IPS-NIHi11 (cell line): ENCODE data around the gene MAP4K4.

ENCODE experiments used
- DNase-seq: peaks from one replicate; pipeline ENCODE4 v3.0.0; 2012; ENCODE audit warnings: mixed read lengths, low spot score

MAP4K4 gene

GRCh38 chr2:101723371-101724124 is 26.0 kb downstream of the MAP4K4 start:
- DNase-seq: no peak

GRCh38 chr2:101724125-101724474 is 26.6 kb downstream of the MAP4K4 start:
- no peak for DNase-seq

GRCh38 chr2:101725038-101725437 is 27.5 kb downstream of the MAP4K4 start:
- DNase-seq: no peak

- DNase-seq: no peak
Measured at GRCh38 chr2:101725515-101726192, 28.1 kb downstream of the MAP4K4 start.

- DNase-seq: no peak
Measured at GRCh38 chr2:101728865-101729264, 31.4 kb downstream of the MAP4K4 start.

- no peak for DNase-seq
Measured at GRCh38 chr2:101729521-101730190, 32.1 kb downstream of the MAP4K4 start.

GRCh38 chr2:101731221-101732054 is 33.9 kb downstream of the MAP4K4 start:
- no peak for DNase-seq

GRCh38 chr2:101732199-101732598 is 34.7 kb downstream of the MAP4K4 start:
- DNase-seq: no peak

GRCh38 chr2:101732773-101733256 is 35.3 kb downstream of the MAP4K4 start:
- DNase-seq: no peak

GRCh38 chr2:101733257-101733993 is 35.9 kb downstream of the MAP4K4 start:
- no peak for DNase-seq

GRCh38 chr2:101734505-101735165 is 37.1 kb downstream of the MAP4K4 start:
- DNase-seq: no peak

GRCh38 chr2:101735166-101735533 is 37.6 kb downstream of the MAP4K4 start:
- DNase-seq: no peak

GRCh38 chr2:101736233-101736632 is 38.7 kb downstream of the MAP4K4 start:
- no peak for DNase-seq

GRCh38 chr2:101736861-101737291 is 39.4 kb downstream of the MAP4K4 start:
- DNase-seq: no peak

- DNase-seq: no peak
Measured at GRCh38 chr2:101737478-101738255, 40.2 kb downstream of the MAP4K4 start.

- DNase-seq: no peak
Measured at GRCh38 chr2:101738649-101739048, 41.1 kb downstream of the MAP4K4 start.

- no peak for DNase-seq
Measured at GRCh38 chr2:101740555-101740964, 43.1 kb downstream of the MAP4K4 start.

- peak; percentile 46 for DNase-seq
Measured at GRCh38 chr2:101741775-101742520, 44.4 kb downstream of the MAP4K4 start.

GRCh38 chr2:101742547-101742946 is 45.0 kb downstream of the MAP4K4 start:
- DNase-seq: no peak
